IPS DF 4.7 (cell line): ENCODE results near the gene GAP43.

Source experiments
- DNase-seq: peaks from one replicate; pipeline ENCODE4 v3.0.0-alpha.2; 2013; ENCODE audit warnings: low spot score; ENCODE audit errors: extremely low read depth

Gene GAP43

GRCh38 chr3:115758076-115758763, 134.9 kb downstream of the GAP43 start:
- no peak for DNase-seq

- no peak for DNase-seq
Observed at GRCh38 chr3:115760716-115761115, 137.4 kb downstream of the GAP43 start.

- DNase-seq: no peak
Observed at GRCh38 chr3:115761927-115762305, 138.6 kb downstream of the GAP43 start.

- no peak for DNase-seq
Observed at GRCh38 chr3:115766587-115767482, 143.5 kb downstream of the GAP43 start.

- no peak for DNase-seq
Observed at GRCh38 chr3:115768661-115769060, 145.4 kb downstream of the GAP43 start.
